Loucy (cell line): ENCODE results near the gene KCTD13.
"Not testable (repeated sequence)": the region's sequence is repeated elsewhere in the genome, so short reads cannot be mapped to it uniquely, and the experiment has no call there.

Source experiments
- EZH2phosphoT487 ChIP-seq: fragments of 200-600 bp; IDR thresholded peaks from 2 replicates; pipeline ENCODE4 v1.6.1; 2018; ENCODE audit warnings: antibody characterized with exemption, mild to moderate bottlenecking, moderate library complexity, borderline replicate concordance
- TF ChIP-seq, protein P1 (sequence below): fragments of 200-600 bp; sonication (generic); conservative IDR thresholded peaks from 2 replicates; pipeline ENCODE4 v1.5.1; 2014; ENCODE audit warnings: mild to moderate bottlenecking, antibody characterized with exemption, low read length

- TF ChIP-seq, protein P1, sequence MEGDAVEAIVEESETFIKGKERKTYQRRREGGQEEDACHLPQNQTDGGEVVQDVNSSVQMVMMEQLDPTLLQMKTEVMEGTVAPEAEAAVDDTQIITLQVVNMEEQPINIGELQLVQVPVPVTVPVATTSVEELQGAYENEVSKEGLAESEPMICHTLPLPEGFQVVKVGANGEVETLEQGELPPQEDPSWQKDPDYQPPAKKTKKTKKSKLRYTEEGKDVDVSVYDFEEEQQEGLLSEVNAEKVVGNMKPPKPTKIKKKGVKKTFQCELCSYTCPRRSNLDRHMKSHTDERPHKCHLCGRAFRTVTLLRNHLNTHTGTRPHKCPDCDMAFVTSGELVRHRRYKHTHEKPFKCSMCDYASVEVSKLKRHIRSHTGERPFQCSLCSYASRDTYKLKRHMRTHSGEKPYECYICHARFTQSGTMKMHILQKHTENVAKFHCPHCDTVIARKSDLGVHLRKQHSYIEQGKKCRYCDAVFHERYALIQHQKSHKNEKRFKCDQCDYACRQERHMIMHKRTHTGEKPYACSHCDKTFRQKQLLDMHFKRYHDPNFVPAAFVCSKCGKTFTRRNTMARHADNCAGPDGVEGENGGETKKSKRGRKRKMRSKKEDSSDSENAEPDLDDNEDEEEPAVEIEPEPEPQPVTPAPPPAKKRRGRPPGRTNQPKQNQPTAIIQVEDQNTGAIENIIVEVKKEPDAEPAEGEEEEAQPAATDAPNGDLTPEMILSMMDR: not testable (repeated sequence)
- not testable (repeated sequence) for TF ChIP-seq EZH2phosphoT487
Observed at GRCh38 chr16:29869067-29869466, 57.0 kb downstream of the KCTD13 start.
